ENCODE results near the gene SDCCAG8.

- TF ChIP-seq CTCF (IDR thresholded peaks at IDR 0.05) (no peak), ZFX (IDR thresholded peaks at IDR 0.05; ENCODE audit: borderline replicate concordance) (no peak)
These were observed 20.7 kb upstream of the SDCCAG8 start for GRCh38 chr1:243234978-243235647.
